ENCODE measurements around the gene MRFAP1L1. TPM values are rescaled to one million over a fixed set of nuclear protein-coding genes. Genes with fewer than 3 reads are reported as not detected.

The MRFAP1L1 gene
- total and polyA plus RNA-seq, 10 of the 15 experiments (the other 5 are each of a cell fraction or from before 2014, with no cell fraction given): 30.6 to 85.1 (median 52.9) TPM

- TF ChIP-seq MTA2 (IDR thresholded peaks at IDR 0.05; ENCODE audit: low read depth): no peak
- TF ChIP-seq ZNF217 (IDR thresholded peaks at IDR 0.05): no peak
- TF ChIP-seq CHD2 (IDR thresholded peaks at IDR 0.05; ENCODE audit: borderline replicate concordance, low read depth, low read length): peak; percentile 21; the same call in 1 of the 2 replicates
- no peak for TF ChIP-seq WRNIP1 (IDR thresholded peaks at IDR 0.05; ENCODE audit: borderline replicate concordance, low read depth, low read length)
- TF ChIP-seq JUNB (IDR thresholded peaks at IDR 0.05): no peak
- TF ChIP-seq YY1 (IDR thresholded peaks at IDR 0.05; ENCODE audit: low read depth, low read length): peak; percentile 89
- no peak for TF ChIP-seq MEF2B (IDR thresholded peaks at IDR 0.05; ENCODE audit: partially characterized antibody, poor library complexity, severe bottlenecking)
- TF ChIP-seq CREB1 (IDR thresholded peaks at IDR 0.05; ENCODE audit: low read depth): peak; percentile 50; the same call in 1 of the 2 replicates
- no peak for TF ChIP-seq ZZZ3 (IDR thresholded peaks at IDR 0.05; ENCODE audit: control insufficient read depth, insufficient read length, low read depth)
- TF ChIP-seq POU2F2 (IDR thresholded peaks at IDR 0.05; ENCODE audit: borderline replicate concordance, low read depth, low read length): 0 out of 3 replicates have a peak, but pooled peaks have one; percentile 26
- peak; percentile 90 for TF ChIP-seq MAX (IDR thresholded peaks at IDR 0.05; ENCODE audit: low read depth, low read length)
- TF ChIP-seq ASH2L (IDR thresholded peaks at IDR 0.05; ENCODE audit: borderline replicate concordance, low read depth): no peak
Measured at GRCh38 chr4:6673660-6674499, 35.8 kb downstream of the MRFAP1L1 start (continued).

Data from GM12878 (cell line).